Measurements from ENCODE around the gene MLH3.

GRCh38 chr14:75046275-75046674 is 5.0 kb downstream of the MLH3 start:
- TF ChIP-seq, protein P1, sequence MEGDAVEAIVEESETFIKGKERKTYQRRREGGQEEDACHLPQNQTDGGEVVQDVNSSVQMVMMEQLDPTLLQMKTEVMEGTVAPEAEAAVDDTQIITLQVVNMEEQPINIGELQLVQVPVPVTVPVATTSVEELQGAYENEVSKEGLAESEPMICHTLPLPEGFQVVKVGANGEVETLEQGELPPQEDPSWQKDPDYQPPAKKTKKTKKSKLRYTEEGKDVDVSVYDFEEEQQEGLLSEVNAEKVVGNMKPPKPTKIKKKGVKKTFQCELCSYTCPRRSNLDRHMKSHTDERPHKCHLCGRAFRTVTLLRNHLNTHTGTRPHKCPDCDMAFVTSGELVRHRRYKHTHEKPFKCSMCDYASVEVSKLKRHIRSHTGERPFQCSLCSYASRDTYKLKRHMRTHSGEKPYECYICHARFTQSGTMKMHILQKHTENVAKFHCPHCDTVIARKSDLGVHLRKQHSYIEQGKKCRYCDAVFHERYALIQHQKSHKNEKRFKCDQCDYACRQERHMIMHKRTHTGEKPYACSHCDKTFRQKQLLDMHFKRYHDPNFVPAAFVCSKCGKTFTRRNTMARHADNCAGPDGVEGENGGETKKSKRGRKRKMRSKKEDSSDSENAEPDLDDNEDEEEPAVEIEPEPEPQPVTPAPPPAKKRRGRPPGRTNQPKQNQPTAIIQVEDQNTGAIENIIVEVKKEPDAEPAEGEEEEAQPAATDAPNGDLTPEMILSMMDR (IDR thresholded peaks at IDR 0.05): no peak
- TF ChIP-seq POLR2AphosphoS5 (IDR thresholded peaks at IDR 0.05) (no peak), POLR2A (IDR thresholded peaks at IDR 0.05) (no peak)

Data from prostate gland (tissue), 2 donors.